ENCODE measurements around the gene UBP1.
"Not testable (repeated sequence)": the region's sequence is repeated elsewhere in the genome, so short reads cannot be mapped to it uniquely, and the experiment has no call there.

The UBP1 gene

GRCh38 chr3:33360136-33360825 is 79.9 kb downstream of the UBP1 start:
- H3K4me3 ChIP-seq (ENCODE audit: low read length), result no peak overlapping the region
- no peak for TF ChIP-seq CTCF (conservative IDR thresholded peaks at IDR 0.05; ENCODE audit: low read depth, low read length)
- peak; percentile 41 for DNase-seq (ENCODE audit: low read depth)

- no peak overlapping the region for H3K4me3 ChIP-seq (ENCODE audit: low read length)
- no peak for DNase-seq (ENCODE audit: low read depth)
- TF ChIP-seq CTCF (conservative IDR thresholded peaks at IDR 0.05; ENCODE audit: low read depth, low read length), result no peak
These were observed 81.9 kb downstream of the UBP1 start for GRCh38 chr3:33358172-33358781.

- no peak for DNase-seq (ENCODE audit: low read depth)
- TF ChIP-seq CTCF (conservative IDR thresholded peaks at IDR 0.05; ENCODE audit: low read depth, low read length), result no peak
- H3K4me3 ChIP-seq (ENCODE audit: low read length), result no peak overlapping the region
These were observed 84.6 kb downstream of the UBP1 start for GRCh38 chr3:33355611-33356010.

- no peak overlapping the region for H3K4me3 ChIP-seq (ENCODE audit: low read length)
- no peak for DNase-seq (ENCODE audit: low read depth)
- TF ChIP-seq CTCF (conservative IDR thresholded peaks at IDR 0.05; ENCODE audit: low read depth, low read length), result no peak
These were observed 100.4 kb downstream of the UBP1 start for GRCh38 chr3:33339758-33340157.

- DNase-seq (ENCODE audit: low read depth); H3K4me3 ChIP-seq (ENCODE audit: low read length): not testable (repeated sequence)
These were observed 101.2 kb downstream of the UBP1 start for GRCh38 chr3:33338936-33339465.

All from retinal pigment epithelial cell (primary cell).